SK-N-SH (cell line): Measurements from ENCODE around the gene MAP4K4. TPM values are rescaled to one million over a fixed set of nuclear protein-coding genes. Genes with fewer than 3 reads are reported as not detected.

Experiments
- CTCF ChIA-PET: fragments of 300-600, 350-600 bp; formaldehyde crosslinking; extraction: SDS; loops from one replicate; lab custom pipeline; 2021; lab: Yijun Ruan, JAX
- POLR2A ChIA-PET: fragments of 350-600 bp; sonication (Branson Sonifier 250); formaldehyde crosslinking; extraction: SDS; loops from one replicate; lab custom pipeline; 2020; ENCODE audit warnings: antibody characterized with exemption, inconsistent platforms; lab: Yijun Ruan, JAX
- DNase-seq: peaks from one replicate; pipeline ENCODE4 v3.0.0; 2012
- H2AFZ ChIP-seq: fragments of 200-600 bp; sonication (generic); 2 replicates; pipeline ENCODE4 v1.8.1; 2016; ENCODE audit warnings: antibody characterized with exemption, mild to moderate bottlenecking, low read depth
- H3F3A ChIP-seq: fragments of 200-600 bp; sonication (generic); replicated peaks from 2 replicates; pipeline ENCODE3; 2016; ENCODE audit warnings: antibody characterized with exemption, mild to moderate bottlenecking; ENCODE audit not compliant: insufficient read depth
- H3K27ac ChIP-seq, 2 experiments: fragments of 200-500 bp in 1 of 2; fragments of 200-600 bp in 1 of 2; sonication (Bioruptor generic) in 1 of 2; sonication (generic), shearing (Covaris generic) in 1 of 2; 2 replicates each; pipeline versions ENCODE4 v1.5.1 to v1.6.1; 2014 to 2016; ENCODE audit warnings: low read depth in 2 of 2, inconsistent platforms in 1 of 2, low read length in 1 of 2, mild to moderate bottlenecking in 1 of 2, mixed read lengths in 1 of 2
- H3K27me3 ChIP-seq: fragments of 200-600 bp; sonication (generic), shearing (Covaris generic); 2 replicates; pipeline ENCODE4 v1.6.1; 2016; ENCODE audit warnings: mixed run types; ENCODE audit not compliant: insufficient read depth
- H3K36me3 ChIP-seq, 2 experiments: fragments of 200-500 bp in 1 of 2; fragments of 200-600 bp in 1 of 2; sonication (Bioruptor generic) in 1 of 2; sonication (generic) in 1 of 2; replicated peaks in 1 of 2; 2 replicates each; pipeline versions ENCODE3 to v1.5.1; 2014 to 2016; ENCODE audit warnings: low read length in 1 of 2, mild to moderate bottlenecking in 1 of 2; ENCODE audit not compliant: insufficient read depth in 2 of 2, control insufficient read depth in 1 of 2
- H3K4me1 ChIP-seq, 2 experiments: fragments of 200-500 bp in 1 of 2; fragments of 200-600 bp in 1 of 2; sonication (Bioruptor generic) in 1 of 2; sonication (generic), shearing (Covaris generic) in 1 of 2; 2 replicates each; pipeline versions ENCODE4 v1.5.1 to v1.6.1; 2014 to 2016; ENCODE audit warnings: low read depth in 1 of 2, low read length in 1 of 2, mixed run types in 1 of 2; ENCODE audit not compliant: insufficient read depth in 2 of 2, control insufficient read depth in 1 of 2
- H3K4me2 ChIP-seq: fragments of 200-600 bp; sonication (generic), shearing (Covaris generic); 2 replicates; pipeline ENCODE4 v1.6.1; 2017; ENCODE audit warnings: mixed run types
- H3K4me3 ChIP-seq, 2 experiments: fragments of 200-500 bp in 1 of 2; fragments of 200-600 bp in 1 of 2; sonication (Bioruptor generic) in 1 of 2; sonication (generic), shearing (Covaris generic) in 1 of 2; 2 replicates each; pipeline versions ENCODE4 v1.5.1 to v1.8.1; 2014 to 2016; ENCODE audit warnings: low read depth in 2 of 2, inconsistent platforms in 1 of 2, low read length in 1 of 2, mild to moderate bottlenecking in 1 of 2, mixed read lengths in 1 of 2, moderate library complexity in 1 of 2
- H3K79me2 ChIP-seq: fragments of 200-600 bp; sonication (generic); 2 replicates; pipeline ENCODE4 v1.8.1; 2017; ENCODE audit warnings: mild to moderate bottlenecking; ENCODE audit not compliant: insufficient read depth
- H3K9ac ChIP-seq: fragments of 200-600 bp; sonication (generic); 2 replicates; pipeline ENCODE4 v1.6.1; 2017; ENCODE audit warnings: mixed run types
- H3K9me2 ChIP-seq: fragments of 200-600 bp; sonication (generic); 2 replicates; pipeline ENCODE4 v1.6.1; 2017; ENCODE audit warnings: mixed run types
- H3K9me3 ChIP-seq: fragments of 200-600 bp; sonication (generic); 2 replicates; pipeline ENCODE4 v1.6.1; 2017; ENCODE audit warnings: mixed run types, mild to moderate bottlenecking, moderate library complexity
- H4K20me1 ChIP-seq: fragments of 200-600 bp; sonication (generic); 2 replicates; pipeline ENCODE4 v1.6.1; 2017; ENCODE audit warnings: mild to moderate bottlenecking, mixed run types; ENCODE audit not compliant: insufficient read depth
- FOSL2 ChIP-seq: IDR thresholded peaks from 2 replicates; pipeline ENCODE4 v1.4.0; 2012; ENCODE audit warnings: low read depth, mild to moderate bottlenecking, moderate library complexity, borderline replicate concordance
- GABPA ChIP-seq: IDR thresholded peaks from 2 replicates; pipeline ENCODE4 v1.4.0; 2012; ENCODE audit warnings: low read depth, mild to moderate bottlenecking
- IRF3 ChIP-seq: fragments of 150-350 bp; IDR thresholded peaks from 2 replicates; pipeline ENCODE4 v1.6.1; 2016; ENCODE audit warnings: mild to moderate bottlenecking, low read depth, low read length
- JUND ChIP-seq: IDR thresholded peaks from 2 replicates; pipeline ENCODE4 v1.4.0; 2012
- MAX ChIP-seq: IDR thresholded peaks from 2 replicates; pipeline ENCODE4 v1.4.0; 2012; ENCODE audit warnings: low read depth
- PBX3 ChIP-seq: IDR thresholded peaks from 2 replicates; pipeline ENCODE4; 2012
- POLR2AphosphoS5 ChIP-seq: IDR thresholded peaks from 2 replicates; pipeline ENCODE4 v1.6.1; 2012; ENCODE audit warnings: low read depth, low read length
- RAD21 ChIP-seq: IDR thresholded peaks from 2 replicates; pipeline ENCODE4 v1.6.1; 2012; ENCODE audit warnings: mild to moderate bottlenecking, low read length
- REST ChIP-seq: IDR thresholded peaks from 2 replicates; pipeline ENCODE4 v1.6.1; 2012; ENCODE audit warnings: mild to moderate bottlenecking, low read depth, low read length, moderate library complexity
- SMC3 ChIP-seq: IDR thresholded peaks from 2 replicates; pipeline ENCODE4 v1.6.1; 2012; ENCODE audit warnings: low read depth, low read length, improper control_type of control experiment
- TCF12 ChIP-seq: IDR thresholded peaks from 2 replicates; pipeline ENCODE4 v1.4.0; 2012
- TEAD4 ChIP-seq: IDR thresholded peaks from 2 replicates; pipeline ENCODE4 v1.4.0; 2012; ENCODE audit warnings: mild to moderate bottlenecking, borderline replicate concordance; ENCODE audit not compliant: insufficient read depth
- USF1 ChIP-seq: IDR thresholded peaks from 2 replicates; pipeline ENCODE4 v1.4.0; 2012; ENCODE audit warnings: low read depth, borderline replicate concordance
- ZBTB33 ChIP-seq: IDR thresholded peaks from 2 replicates; pipeline ENCODE4 v1.4.0; 2012; ENCODE audit warnings: low read depth, borderline replicate concordance
- whole genome bisulfite sequencing: methylation state at CpG from one replicate; pipeline ENCODE4 v1.1.6; 2017; ENCODE audit warnings: low lambda C conversion rate; 5-methylcytosine and 5-hydroxymethylcytosine counted together
- polyA plus RNA-seq, 3 experiments: library from polyadenylated mRNA; depleted of rRNA; stranded (reverse); fragments of >200 nt; gene quantifications; 2 replicates each; pipeline ENCODE4 v1.2.3, GENCODE V29; 2012

Gene MAP4K4
- polyA plus RNA-seq, 1 of the 3 experiments (the other 2 are of a cell fraction): 72.9 TPM

GRCh38 chr2:101787097-101787496 is 89.6 kb downstream of the MAP4K4 start:
- H4K20me1 ChIP-seq: peaks cover 89% of the 10 kb centered on the region
- peak overlapping the region; percentile 2 for H3K4me2 ChIP-seq
- POLR2A ChIA-PET: no interaction called here
- no peak for DNase-seq
- no peak overlapping the region for H3K9ac ChIP-seq
- TF ChIP-seq PBX3 (peak; percentile 28; the same call in 1 of the 2 replicates), FOSL2 (peak; percentile 26; the same call in 1 of the 2 replicates), MAX (no peak)
- no peak overlapping the region for H2AFZ ChIP-seq
- 65% methylated on average over 3 of the region's 3 CpGs for WGBS
- peaks cover 25 to 35% of the 10 kb centered on the region in 2 experiments for H3K4me1 ChIP-seq
- H3K9me3 ChIP-seq: no peaks in the 10 kb centered on the region
- H3F3A ChIP-seq: peaks cover 3% of the 10 kb centered on the region
- no peaks in the 10 kb centered on the region for H3K9me2 ChIP-seq
- no peak overlapping the region for H3K4me3 ChIP-seq
- peaks cover 5 to 8% of the 10 kb centered on the region in 2 experiments for H3K36me3 ChIP-seq
- CTCF ChIA-PET: interaction anchor here (1.0 to 1.2 kb wide), 2 partner anchors 17 to 44 kb away, joined by 3 to 4 read pairs; no protein-coding TSS in a partner anchor
- H3K27ac ChIP-seq: peak overlapping the region in 1 of 2 experiments; percentile 79; a peak in 2 of 4 replicates
- H3K27me3 ChIP-seq: no peaks in the 10 kb centered on the region
- H3K79me2 ChIP-seq: peaks cover 100% of the 10 kb centered on the region

GRCh38 chr2:101788565-101788964 is 91.1 kb downstream of the MAP4K4 start:
- H3K27me3 ChIP-seq: no peaks in the 10 kb centered on the region
- CTCF ChIA-PET: interaction anchor here (1.0 kb wide), 1 partner anchor 37 kb away, joined by 3 read pairs; no protein-coding TSS in a partner anchor
- peaks cover 3% of the 10 kb centered on the region for H3F3A ChIP-seq
- H3K4me1 ChIP-seq: peaks cover 32 to 35% of the 10 kb centered on the region in 2 experiments
- no peak overlapping the region for H3K4me2 ChIP-seq
- no peak for DNase-seq
- H3K9me3 ChIP-seq: no peaks in the 10 kb centered on the region
- H3K36me3 ChIP-seq: peaks cover 5 to 14% of the 10 kb centered on the region in 2 experiments
- H3K27ac ChIP-seq: peak overlapping the region in 1 of 2 experiments; percentile 79; a peak in 3 of 4 replicates
- TF ChIP-seq GABPA (no peak), USF1 (no peak), TEAD4 (no peak), POLR2AphosphoS5 (no peak), JUND (no peak), SMC3 (no peak), TCF12 (no peak), RAD21 (no peak), REST (no peak), IRF3 (no peak), ZBTB33 (no peak)
- peaks cover 86% of the 10 kb centered on the region for H4K20me1 ChIP-seq
- peaks cover 100% of the 10 kb centered on the region for H3K79me2 ChIP-seq
- POLR2A ChIA-PET: no interaction called here
- H2AFZ ChIP-seq: no peak overlapping the region
- WGBS: 90% methylated on average over 1 of the region's 1 CpG
- H3K4me3 ChIP-seq: no peak overlapping the region
- no peaks in the 10 kb centered on the region for H3K9me2 ChIP-seq
- no peak overlapping the region for H3K9ac ChIP-seq
